A549 (cell line): Measurements from ENCODE around the gene ANKRD16.
"Not testable (repeated sequence)": the region's sequence is repeated elsewhere in the genome, so short reads cannot be mapped to it uniquely, and the experiment has no call there.

Source experiments
- BHLHE40 ChIP-seq: IDR thresholded peaks from 2 replicates; pipeline ENCODE4 v1.6.1; 2012; ENCODE audit warnings: low read depth, low read length, inconsistent platforms
- CHD2 ChIP-seq: fragments of 150-350 bp; IDR thresholded peaks from 2 replicates; pipeline ENCODE4 v1.6.1; 2014; ENCODE audit warnings: low read length; ENCODE audit not compliant: partially characterized antibody
- CTCF ChIP-seq: fragments of >200 bp; sonication (Bioruptor Twin); formaldehyde crosslinking; IDR thresholded peaks from 3 replicates; pipeline ENCODE4 v1.5.1; 2016
- POLR2A ChIP-seq: IDR thresholded peaks from 2 replicates; pipeline ENCODE4 v1.6.1; 2012; ENCODE audit warnings: mild to moderate bottlenecking, low read length
- ZNF302 ChIP-seq: fragments of 250-450 bp; sonication (Bioruptor Pico); IDR thresholded peaks from 2 replicates; pipeline ENCODE4 v1.9.0; 2021; ENCODE audit warnings: inconsistent platforms, mild to moderate bottlenecking, moderate library complexity
- TF ChIP-seq, protein P1 (sequence below): fragments of 250-450 bp; sonication (Bioruptor Pico); IDR thresholded peaks from 2 replicates; pipeline ENCODE4 v1.5.0; 2021; ENCODE audit warnings: mild to moderate bottlenecking, moderate library complexity, borderline replicate concordance
- TF ChIP-seq, protein P2 (sequence below): fragments of 200-600 bp; sonication (generic); IDR thresholded peaks from 2 replicates; pipeline ENCODE4 v1.6.1; 2016; ENCODE audit warnings: antibody characterized with exemption, mild to moderate bottlenecking, moderate library complexity

DNA sequence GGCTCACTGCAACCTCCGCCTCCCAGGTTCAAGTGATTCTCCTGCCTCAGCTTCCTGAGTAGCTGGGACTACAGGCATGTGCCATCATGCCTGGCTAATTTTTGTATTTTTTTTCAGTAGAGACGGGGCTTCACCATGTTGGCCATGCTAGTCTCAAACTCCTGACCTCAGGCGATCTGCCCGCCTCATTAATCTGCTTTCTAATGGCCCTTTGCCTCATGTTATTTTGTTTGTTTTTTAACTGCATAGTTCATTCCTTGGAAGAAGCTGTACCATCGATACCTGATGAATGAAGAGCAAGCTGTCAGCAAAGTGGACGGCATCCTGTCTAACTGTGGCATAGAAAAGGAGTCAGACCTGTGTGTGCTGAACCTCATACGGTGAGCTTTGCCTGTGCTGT lies 19.0 kb upstream of the ANKRD16 start:
- not testable (repeated sequence) for TF ChIP-seq CTCF; POLR2A; CHD2; BHLHE40; ZNF302 (CRISPR knock-in tag)
- TF ChIP-seq, protein P1, sequence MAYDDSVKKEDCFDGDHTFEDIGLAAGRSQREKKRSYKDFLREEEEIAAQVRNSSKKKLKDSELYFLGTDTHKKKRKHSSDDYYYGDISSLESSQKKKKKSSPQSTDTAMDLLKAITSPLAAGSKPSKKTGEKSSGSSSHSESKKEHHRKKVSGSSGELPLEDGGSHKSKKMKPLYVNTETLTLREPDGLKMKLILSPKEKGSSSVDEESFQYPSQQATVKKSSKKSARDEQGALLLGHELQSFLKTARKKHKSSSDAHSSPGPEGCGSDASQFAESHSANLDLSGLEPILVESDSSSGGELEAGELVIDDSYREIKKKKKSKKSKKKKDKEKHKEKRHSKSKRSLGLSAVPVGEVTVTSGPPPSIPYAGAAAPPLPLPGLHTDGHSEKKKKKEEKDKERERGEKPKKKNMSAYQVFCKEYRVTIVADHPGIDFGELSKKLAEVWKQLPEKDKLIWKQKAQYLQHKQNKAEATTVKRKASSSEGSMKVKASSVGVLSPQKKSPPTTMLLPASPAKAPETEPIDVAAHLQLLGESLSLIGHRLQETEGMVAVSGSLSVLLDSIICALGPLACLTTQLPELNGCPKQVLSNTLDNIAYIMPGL (CRISPR knock-in tag): not testable (repeated sequence)
- TF ChIP-seq, protein P2, sequence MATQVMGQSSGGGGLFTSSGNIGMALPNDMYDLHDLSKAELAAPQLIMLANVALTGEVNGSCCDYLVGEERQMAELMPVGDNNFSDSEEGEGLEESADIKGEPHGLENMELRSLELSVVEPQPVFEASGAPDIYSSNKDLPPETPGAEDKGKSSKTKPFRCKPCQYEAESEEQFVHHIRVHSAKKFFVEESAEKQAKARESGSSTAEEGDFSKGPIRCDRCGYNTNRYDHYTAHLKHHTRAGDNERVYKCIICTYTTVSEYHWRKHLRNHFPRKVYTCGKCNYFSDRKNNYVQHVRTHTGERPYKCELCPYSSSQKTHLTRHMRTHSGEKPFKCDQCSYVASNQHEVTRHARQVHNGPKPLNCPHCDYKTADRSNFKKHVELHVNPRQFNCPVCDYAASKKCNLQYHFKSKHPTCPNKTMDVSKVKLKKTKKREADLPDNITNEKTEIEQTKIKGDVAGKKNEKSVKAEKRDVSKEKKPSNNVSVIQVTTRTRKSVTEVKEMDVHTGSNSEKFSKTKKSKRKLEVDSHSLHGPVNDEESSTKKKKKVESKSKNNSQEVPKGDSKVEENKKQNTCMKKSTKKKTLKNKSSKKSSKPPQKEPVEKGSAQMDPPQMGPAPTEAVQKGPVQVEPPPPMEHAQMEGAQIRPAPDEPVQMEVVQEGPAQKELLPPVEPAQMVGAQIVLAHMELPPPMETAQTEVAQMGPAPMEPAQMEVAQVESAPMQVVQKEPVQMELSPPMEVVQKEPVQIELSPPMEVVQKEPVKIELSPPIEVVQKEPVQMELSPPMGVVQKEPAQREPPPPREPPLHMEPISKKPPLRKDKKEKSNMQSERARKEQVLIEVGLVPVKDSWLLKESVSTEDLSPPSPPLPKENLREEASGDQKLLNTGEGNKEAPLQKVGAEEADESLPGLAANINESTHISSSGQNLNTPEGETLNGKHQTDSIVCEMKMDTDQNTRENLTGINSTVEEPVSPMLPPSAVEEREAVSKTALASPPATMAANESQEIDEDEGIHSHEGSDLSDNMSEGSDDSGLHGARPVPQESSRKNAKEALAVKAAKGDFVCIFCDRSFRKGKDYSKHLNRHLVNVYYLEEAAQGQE: not testable (repeated sequence)
